ENCODE data around the gene CAPN1. TPM values are rescaled to one million over a fixed set of nuclear protein-coding genes. Genes with fewer than 3 reads are reported as not detected.

Gene CAPN1
- total RNA-seq, 1 experiment from 2014 or later, result 175 TPM

DNA sequence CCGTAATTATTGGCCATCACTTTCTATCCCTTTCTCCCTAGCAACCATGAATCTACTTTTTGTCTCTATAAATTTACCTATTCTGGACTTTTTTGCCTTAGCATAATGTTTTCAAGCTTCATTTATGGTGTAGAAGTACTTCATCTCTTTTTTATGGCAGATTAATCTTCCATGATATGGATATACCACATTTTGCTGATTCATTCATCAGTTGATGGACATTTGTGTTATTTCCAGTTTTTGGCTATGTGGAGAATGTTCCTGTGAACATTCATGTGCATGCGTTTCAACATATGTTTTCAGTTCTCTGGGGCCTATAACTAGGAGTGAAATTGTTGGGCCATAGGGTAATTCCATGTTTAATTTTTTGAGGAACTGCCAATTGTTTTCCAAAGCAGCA is 12.8 kb downstream of the CAPN1 start:
- Histone ChIP-seq H3K79me2 (ENCODE audit: insufficient read depth, low read length) (no peaks in the 10 kb centered on the region), H3K18ac (ENCODE audit: insufficient read length, low read depth, low read length) (no peak overlapping the region), H2BK15ac (ENCODE audit: low read depth, low read length) (no peak overlapping the region), H3K9ac (ENCODE audit: extremely low read depth, insufficient read length, low read length) (no peak overlapping the region), H3K4me2 (ENCODE audit: insufficient read depth, insufficient read length, low read length) (no peak overlapping the region), H4K8ac (replicated peaks; ENCODE audit: insufficient read length, low read depth, low read length) (no peak overlapping the region), H2AFZ (ENCODE audit: low read length) (no peak overlapping the region), H2BK5ac (ENCODE audit: insufficient read length, low read length) (no peak overlapping the region), H2BK20ac (ENCODE audit: low read depth, low read length, poor library complexity, severe bottlenecking) (no peak overlapping the region), H2BK120ac (ENCODE audit: low read depth, low read length, poor library complexity, severe bottlenecking) (no peak overlapping the region), H3K23ac (ENCODE audit: insufficient read length, low read depth, low read length) (no peak overlapping the region), H4K91ac (ENCODE audit: insufficient read length, low read depth, low read length) (no peak overlapping the region), H3K27ac (ENCODE audit: insufficient read length, low read depth, low read length) (no peak overlapping the region), H3K4me1 (ENCODE audit: insufficient read depth, low read length) (no peaks in the 10 kb centered on the region), H4K5ac (ENCODE audit: insufficient read length, low read depth, low read length) (no peak overlapping the region), H3K23me2 (ENCODE audit: insufficient read length, low read depth, low read length, poor library complexity, severe bottlenecking) (no peaks in the 10 kb centered on the region), H3K27me3 (ENCODE audit: insufficient read depth, low read length) (no peaks in the 10 kb centered on the region), H3K9me3 (ENCODE audit: control insufficient read depth, low read depth, low read length) (no peaks in the 10 kb centered on the region), H3K14ac (ENCODE audit: insufficient read depth, low read length) (no peak overlapping the region), H2AK5ac (ENCODE audit: insufficient read length, low read length) (no peak overlapping the region), H3T11ph (ENCODE audit: low read length) (no peak overlapping the region), H4K20me1 (ENCODE audit: control insufficient read depth, insufficient read depth, insufficient read length) (no peaks in the 10 kb centered on the region), H3K56ac (ENCODE audit: insufficient read length, low read depth, low read length) (no peak overlapping the region), H3K4ac (ENCODE audit: low read depth, low read length) (no peak overlapping the region), H3K79me1 (ENCODE audit: insufficient read depth, low read depth, low read length, poor library complexity, severe bottlenecking) (no peaks in the 10 kb centered on the region), H2BK12ac (ENCODE audit: insufficient read length, low read depth, low read length) (no peak overlapping the region)
- no peaks in the 10 kb centered on the region for H3K4me1 Mint-ChIP-seq
- H3K4me3 Mint-ChIP-seq, result no peak overlapping the region
- H3K27me3 Mint-ChIP-seq (ENCODE audit: low read depth), result no peaks in the 10 kb centered on the region
- H3K27ac Mint-ChIP-seq, result peak overlapping the region in 1 of 3 experiments; percentile 2; a peak in 1 of 7 replicates
- DNase-seq, result no peak
- TF ChIP-seq, protein P1, sequence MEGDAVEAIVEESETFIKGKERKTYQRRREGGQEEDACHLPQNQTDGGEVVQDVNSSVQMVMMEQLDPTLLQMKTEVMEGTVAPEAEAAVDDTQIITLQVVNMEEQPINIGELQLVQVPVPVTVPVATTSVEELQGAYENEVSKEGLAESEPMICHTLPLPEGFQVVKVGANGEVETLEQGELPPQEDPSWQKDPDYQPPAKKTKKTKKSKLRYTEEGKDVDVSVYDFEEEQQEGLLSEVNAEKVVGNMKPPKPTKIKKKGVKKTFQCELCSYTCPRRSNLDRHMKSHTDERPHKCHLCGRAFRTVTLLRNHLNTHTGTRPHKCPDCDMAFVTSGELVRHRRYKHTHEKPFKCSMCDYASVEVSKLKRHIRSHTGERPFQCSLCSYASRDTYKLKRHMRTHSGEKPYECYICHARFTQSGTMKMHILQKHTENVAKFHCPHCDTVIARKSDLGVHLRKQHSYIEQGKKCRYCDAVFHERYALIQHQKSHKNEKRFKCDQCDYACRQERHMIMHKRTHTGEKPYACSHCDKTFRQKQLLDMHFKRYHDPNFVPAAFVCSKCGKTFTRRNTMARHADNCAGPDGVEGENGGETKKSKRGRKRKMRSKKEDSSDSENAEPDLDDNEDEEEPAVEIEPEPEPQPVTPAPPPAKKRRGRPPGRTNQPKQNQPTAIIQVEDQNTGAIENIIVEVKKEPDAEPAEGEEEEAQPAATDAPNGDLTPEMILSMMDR (conservative IDR thresholded peaks at IDR 0.05), result no peak
- peaks cover 34 to 79% (median 69%) of the 10 kb centered on the region in 3 experiments for H3K36me3 Mint-ChIP-seq (ENCODE audit: insufficient read depth in 1 of 3, low read depth in 3 of 3)
- H3K9me3 Mint-ChIP-seq, result no peaks in the 10 kb centered on the region
- no CpG with 5 or more reads among the region's 2 CpGs for WGBS (ENCODE audit: extremely low coverage, insufficient read length, low lambda C conversion rate)

All from H9 (cell line).